Heart left ventricle (tissue), 16 donors: Measurements from ENCODE around the gene SLC35F1. TPM values are rescaled to one million over a fixed set of nuclear protein-coding genes. Genes with fewer than 3 reads are reported as not detected.

Experiments
- ATAC-seq, 4 donors: fragments of 200-7000 bp; cut with Tn5 transposase; one replicate each; pipeline ENCODE4 v1.9.1; 2020 to 2022; ENCODE audit warnings: moderate library complexity in 4 of 4, mild to moderate bottlenecking in 3 of 4, moderate number of reproducible peaks in 1 of 4
- DNase-seq, 5 donors: peaks; one replicate each; pipeline ENCODE4 v3.0.0-alpha.2; 2020
- H3K27ac ChIP-seq, 12 donors: fragments of 200-600 bp; sonication (generic) in 4 of 12; one replicate each; pipeline versions ENCODE4 v1.5.0 to v1.8.0; 2016 to 2022; ENCODE audit warnings: mild to moderate bottlenecking in 2 of 12
- H3K27me3 ChIP-seq, 9 donors: fragments of 200-600 bp; sonication (generic) in 2 of 9; one replicate each; pipeline versions ENCODE4 v1.5.1 to v1.8.0; 2016 to 2022; ENCODE audit warnings: mild to moderate bottlenecking in 3 of 9
- H3K36me3 ChIP-seq, 9 donors: fragments of 200-600 bp; sonication (generic) in 2 of 9; one replicate each; pipeline versions ENCODE4 v1.5.0 to v1.8.0; 2018 to 2022; ENCODE audit warnings: mild to moderate bottlenecking in 2 of 9
- H3K4me1 ChIP-seq, 12 donors: fragments of 200-600 bp; sonication (generic) in 4 of 12; one replicate each; pipeline versions ENCODE4 v1.5.0 to v1.8.0; 2016 to 2022; ENCODE audit warnings: mild to moderate bottlenecking in 3 of 12
- H3K4me3 ChIP-seq, 12 donors: fragments of 200-600 bp; sonication (generic) in 4 of 12; one replicate each; pipeline versions ENCODE4 v1.5.0 to v1.8.0; 2017 to 2022; ENCODE audit warnings: mild to moderate bottlenecking in 9 of 12, moderate library complexity in 4 of 12
- H3K9me3 ChIP-seq, 12 donors: fragments of 200-600 bp; sonication (generic) in 4 of 12; one replicate each; pipeline versions ENCODE4 v1.5.0 to v1.8.0; 2016 to 2022; ENCODE audit warnings: mild to moderate bottlenecking in 1 of 12
- POLR2A ChIP-seq, 2 donors: fragments of 450-650 bp; IDR thresholded peaks; one replicate each; pipeline ENCODE4 v1.6.1; 2017; ENCODE audit warnings: antibody characterized with exemption in 2 of 2, mild to moderate bottlenecking in 2 of 2, moderate library complexity in 2 of 2
- WGBS, 4 donors: extraction: QIAGEN DNeasy Blood & Tissue Kit in 2 of 4; methylation state at CpG; one replicate each; pipeline versions ENCODE4 v1.1.5 to v1.1.7; 2013 to 2018; 5-methylcytosine and 5-hydroxymethylcytosine counted together
- intact Hi-C, 10 donors: fragments of 100-400 bp; cut with DNase I; formaldehyde crosslinking; loops; one replicate each; pipeline versions ENCODE4 v1.11.1 to v1.14.2; 2022
- polyA plus RNA-seq, 2 donors: library from polyadenylated mRNA; stranded (reverse); fragments of 200-250 nt; gene quantifications; one replicate each; pipeline ENCODE4 v1.2.3, GENCODE V29; 2013
- total RNA-seq, 9 donors: library from RNA; depleted of rRNA in 2 of 9; stranded (reverse); fragments of >200 nt in 2 of 9; fragmentation: NEBNext Ultra II Directional in 3 of 9; extraction: Animal tissue kit (Norgen Biotek cat#: 25700) in 3 of 9; gene quantifications; one replicate each; pipeline versions ENCODE4 v1.1.0 to v1.2.4, GENCODE V29; 2016 to 2023
- TF ChIP-seq, protein P1 (sequence below), 12 donors: fragments of 200-600 bp; sonication (generic) in 4 of 12; IDR thresholded peaks; one replicate each; pipeline versions ENCODE4 v1.5.0 to v1.8.0; 2018 to 2022; ENCODE audit warnings: antibody characterized with exemption in 12 of 12, mild to moderate bottlenecking in 5 of 12
- donor health status: ischemic (EF 13 %, LVEDD 7.1; RV severe dilation, severe dysfunction).
- donor health status: healthy with polysubstance abuse.
- donor health status: DM: no; HTN: yes; CAD: no.
- donor health status: DM: no; HTN: no; CAD: no.
- donor health status: ischemic (EF 25% LVEDD 6.9; RV normal size, moderate dysfunction).
- donor health status: ischemic (EF 25% LVEDD 5.7; RV mildly dilated, moderate dysfunction).
- donor health status: healthy.
- donor health status: DM: yes; HTN: yes; CAD: no.
- donor health status: ischemic (EF 35%, LVEDD 5.7; RV mildly dilated, moderate dysfunction).
- donor health status: nonischemic (EF 11% LVEDD 7.7; RV severe dilation, severe dysfunction).
- donor health status: DM: yes; HTN: yes; CAD: no.
- donor health status: PGD.
- donor health status: ischemic (EF 29% LVEDD 5.4; RV normal size, mild dysfunction).
- donor health status: nonischemic (EF 23%, LVEDD 6.1; RV moderate dilation, normal function).

SLC35F1 gene
- total and polyA plus RNA-seq, 11 donors, result 1.1 to 11.6 (median 5.0) TPM

DNA sequence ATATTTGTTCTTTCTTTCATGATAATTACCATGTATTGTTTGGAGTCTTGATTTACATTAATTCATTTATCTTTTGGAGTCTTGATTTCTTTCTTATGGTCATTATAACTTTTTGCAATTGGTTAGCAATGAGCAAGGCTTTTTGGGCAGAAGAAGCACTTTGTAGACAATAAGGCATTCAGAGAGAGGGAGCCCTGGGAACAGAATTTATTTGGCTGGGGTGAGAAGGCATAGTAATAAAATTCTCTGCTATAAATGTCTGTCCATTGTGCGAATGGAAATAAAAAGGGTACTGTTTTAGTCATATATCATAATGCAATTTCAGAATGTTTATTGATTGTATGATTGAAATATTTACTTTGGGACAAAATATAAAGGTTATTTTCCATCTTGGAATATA, 147.0 kb downstream of the SLC35F1 start:
- no peak overlapping the region for H3K4me3 ChIP-seq
- no peak for ATAC-seq
- intact Hi-C loops, result no loop called here

DNA sequence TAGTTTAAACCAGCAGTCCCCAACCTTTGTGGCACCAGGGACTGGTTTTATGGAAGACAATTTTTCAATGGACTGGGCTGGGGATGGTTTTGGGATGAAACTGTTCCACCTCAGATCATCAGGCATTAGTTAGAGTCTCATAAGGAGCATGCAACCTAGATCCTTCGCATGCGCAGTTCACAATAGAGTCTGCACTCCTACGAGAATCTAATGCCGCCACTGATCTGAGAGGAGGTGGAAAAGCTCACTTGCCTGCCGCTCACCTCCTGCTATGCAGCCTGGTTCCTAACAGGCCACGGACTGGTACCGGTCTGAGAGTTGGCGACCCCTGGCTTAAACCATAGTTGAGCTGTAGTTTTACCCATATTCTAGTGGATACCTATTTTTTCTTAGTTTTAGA, 154.6 kb downstream of the SLC35F1 start:
- TF ChIP-seq POLR2A (IDR thresholded peaks at IDR 0.05), result no peak
- TF ChIP-seq, protein P1, sequence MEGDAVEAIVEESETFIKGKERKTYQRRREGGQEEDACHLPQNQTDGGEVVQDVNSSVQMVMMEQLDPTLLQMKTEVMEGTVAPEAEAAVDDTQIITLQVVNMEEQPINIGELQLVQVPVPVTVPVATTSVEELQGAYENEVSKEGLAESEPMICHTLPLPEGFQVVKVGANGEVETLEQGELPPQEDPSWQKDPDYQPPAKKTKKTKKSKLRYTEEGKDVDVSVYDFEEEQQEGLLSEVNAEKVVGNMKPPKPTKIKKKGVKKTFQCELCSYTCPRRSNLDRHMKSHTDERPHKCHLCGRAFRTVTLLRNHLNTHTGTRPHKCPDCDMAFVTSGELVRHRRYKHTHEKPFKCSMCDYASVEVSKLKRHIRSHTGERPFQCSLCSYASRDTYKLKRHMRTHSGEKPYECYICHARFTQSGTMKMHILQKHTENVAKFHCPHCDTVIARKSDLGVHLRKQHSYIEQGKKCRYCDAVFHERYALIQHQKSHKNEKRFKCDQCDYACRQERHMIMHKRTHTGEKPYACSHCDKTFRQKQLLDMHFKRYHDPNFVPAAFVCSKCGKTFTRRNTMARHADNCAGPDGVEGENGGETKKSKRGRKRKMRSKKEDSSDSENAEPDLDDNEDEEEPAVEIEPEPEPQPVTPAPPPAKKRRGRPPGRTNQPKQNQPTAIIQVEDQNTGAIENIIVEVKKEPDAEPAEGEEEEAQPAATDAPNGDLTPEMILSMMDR (IDR thresholded peaks at IDR 0.05), result no peak
- H3K27me3 ChIP-seq, result no peaks in the 10 kb centered on the region
- H3K4me1 ChIP-seq, result no peaks in the 10 kb centered on the region
- no peaks in the 10 kb centered on the region for H3K36me3 ChIP-seq
- 86 to 91% (median 89%) methylated on average over 8 of the region's 8 CpGs for WGBS, 4 donors
- intact Hi-C loops, result no loop called here
- H3K9me3 ChIP-seq, result no peaks in the 10 kb centered on the region
- ATAC-seq (no peak), DNase-seq (no peak)
- no peak overlapping the region for H3K27ac ChIP-seq
- H3K4me3 ChIP-seq, result no peak overlapping the region

More for the DNA sequence above, 147.0 kb downstream of the SLC35F1 start:
- Histone ChIP-seq H3K4me1 (no peaks in the 10 kb centered on the region), H3K27me3 (no peaks in the 10 kb centered on the region), H3K36me3 (no peaks in the 10 kb centered on the region), H3K27ac (no peak overlapping the region), H3K9me3 (no peaks in the 10 kb centered on the region)
- DNase-seq, result no peak
- TF ChIP-seq POLR2A (IDR thresholded peaks at IDR 0.05), result no peak
- TF ChIP-seq, protein P1 (IDR thresholded peaks at IDR 0.05), result no peak
- WGBS, 4 donors, result 84 to 91% (median 87%) methylated on average over 1 of the region's 1 CpG

DNA sequence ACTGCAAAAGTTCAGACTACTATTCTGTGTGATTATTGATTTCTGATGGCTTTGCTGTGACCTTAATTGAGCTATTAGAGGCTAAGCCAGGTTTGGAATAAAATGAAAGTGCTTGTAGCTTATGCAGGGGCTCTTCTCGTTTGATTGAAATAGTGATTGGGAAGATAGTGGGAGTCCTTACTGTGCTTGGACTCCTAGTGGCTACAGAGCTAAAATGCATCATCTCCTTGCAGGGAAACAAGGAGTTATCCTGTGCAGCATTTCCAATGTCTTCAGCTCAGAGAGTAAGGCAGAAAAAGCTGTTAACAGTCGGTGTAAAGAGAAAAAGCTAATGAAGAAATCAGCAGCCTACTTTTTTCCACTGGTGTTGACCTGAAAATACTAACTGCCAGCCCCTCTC, 173.5 kb downstream of the SLC35F1 start:
- 40 to 44% (median 43%) methylated on average over 2 of the region's 2 CpGs for WGBS, 4 donors
- TF ChIP-seq, protein P1 (IDR thresholded peaks at IDR 0.05), result peak in 1 of 12 donors; percentile 15
- no peak for TF ChIP-seq POLR2A (IDR thresholded peaks at IDR 0.05)
- intact Hi-C loops, result no loop called here
- DNase-seq (no peak), ATAC-seq (no peak)
- Histone ChIP-seq H3K9me3 (no peaks in the 10 kb centered on the region), H3K4me1 (no peaks in the 10 kb centered on the region), H3K36me3 (no peaks in the 10 kb centered on the region), H3K4me3 (no peak overlapping the region), H3K27me3 (no peaks in the 10 kb centered on the region), H3K27ac (no peak overlapping the region)

DNA sequence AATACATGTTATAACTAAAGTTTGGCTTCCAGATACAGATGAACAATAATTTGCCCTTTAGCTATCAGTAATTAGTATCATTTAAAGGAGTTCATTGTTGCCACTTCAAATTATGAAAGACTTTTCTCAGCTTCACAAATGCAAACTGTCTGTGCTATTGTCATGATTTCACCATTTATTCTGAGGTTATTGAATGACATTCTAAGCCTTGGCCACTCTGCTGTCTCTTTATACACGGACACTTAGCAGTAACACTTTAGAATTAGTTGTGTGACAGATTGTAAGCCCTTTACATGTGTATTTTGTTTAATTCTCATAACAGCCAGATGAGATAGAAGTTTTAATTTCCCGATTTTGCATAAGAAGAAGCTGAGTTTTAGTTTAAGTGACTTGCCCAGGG, 176.6 kb downstream of the SLC35F1 start:
- Histone ChIP-seq H3K27me3 (no peaks in the 10 kb centered on the region), H3K27ac (no peak overlapping the region), H3K36me3 (no peaks in the 10 kb centered on the region), H3K9me3 (no peaks in the 10 kb centered on the region), H3K4me3 (no peak overlapping the region), H3K4me1 (no peaks in the 10 kb centered on the region)
- TF ChIP-seq, protein P1 (IDR thresholded peaks at IDR 0.05), result no peak
- no peak for TF ChIP-seq POLR2A (IDR thresholded peaks at IDR 0.05)
- intact Hi-C loops, result no loop called here
- ATAC-seq (no peak), DNase-seq (no peak)
- WGBS, 4 donors, result 81 to 87% (median 86%) methylated on average over 2 of the region's 2 CpGs
